T-cell (primary cell): ENCODE data around the gene DIRAS1. TPM values are rescaled to one million over a fixed set of nuclear protein-coding genes. Genes with fewer than 3 reads are reported as not detected.

ENCODE experiments used
- ATAC-seq, 4 experiments: fragments of 200-7000 bp in 3 of 4; fragments of 150-1000 bp in 1 of 4; cut with Tn5 transposase; replicated peaks in 1 of 4; 1 replicate in 3 of 4; 2 replicates in 1 of 4; pipeline ENCODE4 v1.10.0; 2021; ENCODE audit warnings: moderate library complexity in 3 of 4, mild to moderate bottlenecking in 2 of 4, moderate number of reproducible peaks in 1 of 4
- CTCF ChIA-PET, 2 donors: fragments of 300-600 bp; sonication (Branson Sonifier 250); formaldehyde crosslinking; loops; one replicate each; lab custom pipeline; 2022; ENCODE audit warnings: antibody characterized with exemption in 2 of 2; lab: Charles Lee
- POLR2A ChIA-PET, 2 donors: fragments of 300-600 bp; sonication (Branson Sonifier 250); formaldehyde crosslinking; loops; one replicate each; lab custom pipeline; 2022; ENCODE audit warnings: antibody characterized with exemption in 2 of 2; lab: Charles Lee
- DNase-seq, 35 experiments: peaks; one replicate each; pipeline versions ENCODE4 v3.0.0 to v3.0.0-alpha.2; 2013 to 2023
- H3K27ac ChIP-seq: one replicate; pipeline ENCODE4 v1.5.1; 2013; ENCODE audit warnings: low read length
- H3K27me3 ChIP-seq, 2 experiments: replicated peaks in 1 of 2; 1 replicate in 1 of 2; 2 replicates in 1 of 2; pipeline versions ENCODE4 v1.6.1 to v1.7.0; 2013; ENCODE audit warnings: low read length in 1 of 2, mixed read lengths in 1 of 2; ENCODE audit not compliant: control insufficient read depth in 2 of 2, insufficient read depth in 2 of 2; ENCODE audit errors: extremely low read depth in 1 of 2
- H3K36me3 ChIP-seq, 2 donors: 1 replicate in 1 of 2; 2 replicates in 1 of 2; pipeline versions ENCODE4 v1.6.1 to v1.7.0; 2013; ENCODE audit warnings: low read length in 1 of 2; ENCODE audit not compliant: control insufficient read depth in 2 of 2, insufficient read depth in 1 of 2; ENCODE audit errors: extremely low read depth in 1 of 2
- H3K4me1 ChIP-seq, 2 experiments: 1 replicate in 1 of 2; 2 replicates in 1 of 2; pipeline versions ENCODE4 v1.6.1 to v1.7.0; 2013; ENCODE audit warnings: low read length in 2 of 2, mixed read lengths in 1 of 2; ENCODE audit not compliant: insufficient read depth in 2 of 2, control insufficient read depth in 1 of 2; ENCODE audit errors: extremely low read depth in 1 of 2
- H3K4me3 ChIP-seq, 2 donors: 1 replicate in 1 of 2; 2 replicates in 1 of 2; pipeline versions ENCODE4 v1.5.1 to v1.7.0; 2013; ENCODE audit warnings: mild to moderate bottlenecking in 2 of 2, low read length in 1 of 2, moderate library complexity in 1 of 2; ENCODE audit not compliant: control insufficient read depth in 1 of 2; ENCODE audit errors: extremely low read depth in 1 of 2
- H3K9me3 ChIP-seq: 2 replicates; pipeline ENCODE4 v1.7.0; 2013
- H3K27ac Mint-ChIP-seq, 2 donors: one replicate each; pipeline ENCODE4 v1.8.0; 2020 to 2021; ENCODE audit warnings: mild to moderate bottlenecking in 2 of 2, mixed read lengths in 2 of 2
- H3K27me3 Mint-ChIP-seq, 2 donors: one replicate each; pipeline ENCODE4 v1.8.0; 2021 to 2022; ENCODE audit warnings: mixed read lengths in 2 of 2
- H3K36me3 Mint-ChIP-seq: one replicate; pipeline ENCODE4 v1.8.0; 2021; ENCODE audit warnings: mixed read lengths
- H3K4me1 Mint-ChIP-seq, 3 donors: one replicate each; pipeline ENCODE4 v1.8.0; 2020 to 2022; ENCODE audit warnings: mixed read lengths in 3 of 3, mild to moderate bottlenecking in 1 of 3
- H3K4me3 Mint-ChIP-seq, 3 donors: one replicate each; pipeline ENCODE4 v1.8.0; 2020 to 2022; ENCODE audit warnings: mild to moderate bottlenecking in 3 of 3, mixed read lengths in 3 of 3, moderate library complexity in 3 of 3
- H3K9me3 Mint-ChIP-seq, 3 donors: one replicate each; pipeline ENCODE4 v1.8.0; 2020 to 2022; ENCODE audit warnings: mixed read lengths in 3 of 3
- WGBS: methylation state at CpG from one replicate; pipeline ENCODE4 v1.1.5; 2013; ENCODE audit warnings: missing lambda C conversion rate; ENCODE audit not compliant: insufficient coverage; 5-methylcytosine and 5-hydroxymethylcytosine counted together
- total RNA-seq, 35 experiments: library from RNA in 6 of 35; stranded (reverse) in 6 of 35; fragments of 120-200 nt in 1 of 35; gene quantifications; one replicate each; pipeline versions ENCODE4 v1.2.1 to v1.2.4 and lab custom pipeline; 2013 to 2026

The DIRAS1 gene
- total RNA-seq, 5 donors from 2014 or later (not counting 1 experiment from before 2014, with no cell fraction given): 0.53 to 0.70 (median 0.60) TPM

DNA sequence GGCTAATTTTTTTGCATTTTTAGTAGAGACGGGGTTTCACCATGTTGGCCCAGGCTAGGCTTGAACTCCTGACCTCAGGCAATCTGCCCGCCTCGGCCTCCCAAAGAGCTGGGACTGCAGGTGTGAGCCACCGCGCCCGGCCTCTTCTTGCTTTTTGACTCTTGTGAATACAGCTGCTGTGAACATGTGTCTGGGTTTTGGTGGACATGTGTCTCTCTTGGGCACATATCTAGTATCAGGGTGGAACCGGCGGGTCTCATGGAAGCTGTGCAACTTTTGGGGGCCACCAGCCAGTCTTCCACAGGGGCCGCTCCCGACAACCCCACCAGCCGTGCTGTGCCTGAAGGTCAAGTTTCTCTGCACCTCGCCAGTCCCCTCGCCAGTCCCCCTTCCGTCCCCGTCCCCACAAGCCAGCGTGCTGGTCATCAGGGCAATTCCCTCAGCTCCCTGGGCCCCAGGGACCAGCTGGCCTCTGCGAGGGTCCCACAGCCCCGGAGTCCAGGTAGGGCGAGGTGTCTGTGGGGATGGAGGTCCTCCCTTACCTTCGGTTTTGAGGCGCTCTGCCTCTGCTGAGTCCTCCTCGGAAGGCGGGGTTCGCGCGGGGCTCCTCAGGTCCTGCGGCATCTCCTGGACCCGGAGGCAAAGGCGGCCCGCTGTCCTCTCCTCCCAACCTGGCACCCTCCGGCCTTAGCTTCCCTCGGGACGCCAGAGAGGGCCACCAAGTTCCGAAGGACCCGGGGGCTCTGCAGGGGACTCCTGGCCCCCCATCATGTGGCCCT, 45.6 kb upstream of the DIRAS1 start:
- H3K36me3 ChIP-seq: peaks cover 27 to 69% of the 10 kb centered on the region in 2 donors
- 98% methylated on average over 19 of the region's 35 CpGs for WGBS
- no peaks in the 10 kb centered on the region for H3K4me1 Mint-ChIP-seq

GRCh38 chr19:2765376-2765775, 44.2 kb upstream of the DIRAS1 start:
- H3K9me3 Mint-ChIP-seq: no peaks in the 10 kb centered on the region
- H3K27ac ChIP-seq: no peak overlapping the region
- H3K4me3 Mint-ChIP-seq: no peak overlapping the region
- H3K36me3 Mint-ChIP-seq: peaks cover 20% of the 10 kb centered on the region
- H3K27me3 ChIP-seq: no peaks in the 10 kb centered on the region
- CTCF ChIA-PET: no interaction called here
- H3K27me3 Mint-ChIP-seq: no peaks in the 10 kb centered on the region
- H3K4me1 Mint-ChIP-seq: no peaks in the 10 kb centered on the region
- H3K27ac Mint-ChIP-seq: no peak overlapping the region
- ATAC-seq (no peak), DNase-seq (no peak)
- H3K9me3 ChIP-seq: no peaks in the 10 kb centered on the region
- POLR2A ChIA-PET: no interaction called here
- no peak overlapping the region for H3K4me3 ChIP-seq
- WGBS: 100% methylated on average over 8 of the region's 15 CpGs
- peaks cover 0 to 5% of the 10 kb centered on the region in 2 experiments for H3K4me1 ChIP-seq
- peaks cover 25 to 78% of the 10 kb centered on the region in 2 donors for H3K36me3 ChIP-seq

More for the DNA sequence above, 45.6 kb upstream of the DIRAS1 start:
- POLR2A ChIA-PET: no interaction called here
- Histone ChIP-seq H3K9me3 (no peaks in the 10 kb centered on the region), H3K27me3 (no peaks in the 10 kb centered on the region), H3K4me1 (peaks cover 0 to 7% of the 10 kb centered on the region in 2 experiments), H3K27ac (no peak overlapping the region), H3K4me3 (no peak overlapping the region)
- DNase-seq (no peak), ATAC-seq (no peak)
- Mint-ChIP-seq H3K4me3 (no peak overlapping the region), H3K36me3 (peaks cover 12% of the 10 kb centered on the region), H3K9me3 (no peaks in the 10 kb centered on the region), H3K27me3 (no peaks in the 10 kb centered on the region), H3K27ac (no peak overlapping the region)
- CTCF ChIA-PET: no interaction called here

DNA sequence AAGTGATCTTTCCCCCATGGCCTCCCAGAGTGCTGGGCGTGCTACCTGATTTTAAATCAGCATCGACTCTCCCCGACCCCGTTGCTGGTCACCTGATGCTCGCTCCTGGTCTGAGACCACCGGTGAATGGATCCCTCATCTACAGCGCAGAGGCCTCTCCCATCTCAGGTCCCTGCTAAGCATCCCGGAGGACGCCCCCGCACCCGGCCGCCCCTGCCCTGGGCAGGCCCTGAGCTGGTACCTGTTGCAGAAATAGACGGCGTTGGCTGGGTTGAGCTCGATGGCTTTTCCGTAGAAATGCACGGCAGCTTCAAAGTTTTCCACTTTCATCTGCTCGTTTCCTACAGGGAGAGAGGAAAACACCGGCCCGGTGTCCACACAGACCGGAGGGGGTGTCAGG, 43.8 kb upstream of the DIRAS1 start:
- Mint-ChIP-seq H3K36me3 (peaks cover 20% of the 10 kb centered on the region), H3K27ac (no peak overlapping the region), H3K4me3 (no peak overlapping the region), H3K9me3 (no peaks in the 10 kb centered on the region), H3K4me1 (peaks cover 0 to under 1% (median under 1%) of the 10 kb centered on the region in 3 donors), H3K27me3 (no peaks in the 10 kb centered on the region)
- 99% methylated on average over 21 of the region's 21 CpGs for WGBS
- H3K36me3 ChIP-seq: peaks cover 21 to 76% of the 10 kb centered on the region in 2 donors
- ATAC-seq (no peak), DNase-seq (no peak)
- no peaks in the 10 kb centered on the region for H3K27me3 ChIP-seq
- no peak overlapping the region for H3K4me3 ChIP-seq
- CTCF ChIA-PET: no interaction called here
- POLR2A ChIA-PET: no interaction called here
- H3K9me3 ChIP-seq: no peaks in the 10 kb centered on the region
- H3K27ac ChIP-seq: no peak overlapping the region
- H3K4me1 ChIP-seq: peaks cover 0 to under 1% of the 10 kb centered on the region in 2 experiments

DNA sequence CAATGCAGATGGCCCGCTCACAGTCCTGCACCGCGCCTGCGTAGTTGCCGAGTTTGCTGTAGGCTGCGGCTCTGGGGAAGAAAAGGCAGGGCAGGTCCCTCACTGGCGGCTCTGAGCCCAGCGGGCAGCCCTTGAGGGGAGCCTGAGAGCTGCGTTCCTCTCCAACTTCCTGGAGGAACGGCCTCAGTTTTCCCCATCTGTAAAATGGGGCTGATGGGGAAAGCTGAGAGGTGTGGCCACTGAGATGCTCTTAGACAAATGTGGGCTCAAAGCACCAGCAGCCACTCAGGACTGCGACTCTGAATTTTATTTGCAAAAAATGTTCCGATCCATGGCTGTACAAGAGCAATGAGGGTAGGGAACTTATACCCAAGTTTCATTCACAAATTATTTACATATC, 42.5 kb upstream of the DIRAS1 start:
- H3K27me3 ChIP-seq: no peaks in the 10 kb centered on the region
- H3K4me3 ChIP-seq: no peak overlapping the region
- no peak for ATAC-seq
- Mint-ChIP-seq H3K36me3 (peaks cover 28% of the 10 kb centered on the region), H3K27ac (no peak overlapping the region), H3K4me1 (peaks cover 0 to 4% (median 4%) of the 10 kb centered on the region in 3 donors), H3K27me3 (no peaks in the 10 kb centered on the region), H3K4me3 (no peak overlapping the region), H3K9me3 (no peaks in the 10 kb centered on the region)
- CTCF ChIA-PET: no interaction called here
- H3K36me3 ChIP-seq: peaks cover 23 to 76% of the 10 kb centered on the region in 2 donors
- H3K27ac ChIP-seq: no peak overlapping the region
- no peaks in the 10 kb centered on the region for H3K9me3 ChIP-seq
- no peak for DNase-seq
- POLR2A ChIA-PET: no interaction called here
- 98% methylated on average over 8 of the region's 12 CpGs for WGBS
- no peaks in the 10 kb centered on the region for H3K4me1 ChIP-seq

DNA sequence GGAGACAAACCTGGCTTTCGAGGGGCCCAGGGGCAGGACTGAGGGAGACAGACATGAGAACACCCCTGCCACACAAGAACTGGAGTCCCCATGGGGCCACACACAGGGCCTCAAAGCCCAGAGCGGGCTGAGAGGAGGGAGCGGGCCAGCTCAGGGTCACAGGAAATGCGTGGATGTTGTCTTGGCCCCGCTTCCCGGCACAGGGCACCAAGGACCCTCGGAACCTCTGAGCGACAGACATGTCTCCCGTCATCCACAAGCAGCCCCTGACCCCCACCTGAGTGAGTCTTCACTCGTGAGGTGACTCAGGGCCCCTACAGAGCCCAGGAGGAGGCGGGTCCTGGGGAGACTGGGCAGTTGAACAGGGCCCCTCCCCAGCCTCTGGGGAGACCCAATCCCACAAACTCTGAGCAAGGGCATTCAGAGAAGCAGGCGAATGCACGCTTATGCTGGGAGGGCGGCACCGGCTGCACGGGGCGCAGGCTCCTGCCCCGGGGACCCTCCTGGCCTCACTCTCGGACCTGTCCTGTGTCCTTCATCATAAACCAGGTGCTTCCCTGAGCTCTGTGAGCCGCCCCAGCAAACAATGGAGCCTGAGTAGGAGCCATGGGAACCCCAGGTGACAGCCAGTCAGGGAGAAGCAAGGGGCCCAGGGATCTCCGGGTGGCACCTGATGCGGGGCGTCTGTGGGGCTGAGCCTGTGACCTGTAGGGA, 41.8 kb upstream of the DIRAS1 start:
- no peaks in the 10 kb centered on the region for H3K27me3 ChIP-seq
- H3K27ac ChIP-seq: no peak overlapping the region
- no peak overlapping the region for H3K4me3 ChIP-seq
- ATAC-seq: no peak
- Mint-ChIP-seq H3K27ac (no peak overlapping the region), H3K4me3 (no peak overlapping the region), H3K36me3 (peaks cover 31% of the 10 kb centered on the region), H3K4me1 (peaks cover 0 to 4% (median 4%) of the 10 kb centered on the region in 3 donors), H3K9me3 (no peaks in the 10 kb centered on the region), H3K27me3 (no peaks in the 10 kb centered on the region)
- CTCF ChIA-PET: no interaction called here
- H3K4me1 ChIP-seq: no peaks in the 10 kb centered on the region
- 94% methylated on average over 20 of the region's 23 CpGs for WGBS
- H3K9me3 ChIP-seq: no peaks in the 10 kb centered on the region
- POLR2A ChIA-PET: no interaction called here
- H3K36me3 ChIP-seq: peaks cover 23 to 68% of the 10 kb centered on the region in 2 donors
- DNase-seq: no peak

DNA sequence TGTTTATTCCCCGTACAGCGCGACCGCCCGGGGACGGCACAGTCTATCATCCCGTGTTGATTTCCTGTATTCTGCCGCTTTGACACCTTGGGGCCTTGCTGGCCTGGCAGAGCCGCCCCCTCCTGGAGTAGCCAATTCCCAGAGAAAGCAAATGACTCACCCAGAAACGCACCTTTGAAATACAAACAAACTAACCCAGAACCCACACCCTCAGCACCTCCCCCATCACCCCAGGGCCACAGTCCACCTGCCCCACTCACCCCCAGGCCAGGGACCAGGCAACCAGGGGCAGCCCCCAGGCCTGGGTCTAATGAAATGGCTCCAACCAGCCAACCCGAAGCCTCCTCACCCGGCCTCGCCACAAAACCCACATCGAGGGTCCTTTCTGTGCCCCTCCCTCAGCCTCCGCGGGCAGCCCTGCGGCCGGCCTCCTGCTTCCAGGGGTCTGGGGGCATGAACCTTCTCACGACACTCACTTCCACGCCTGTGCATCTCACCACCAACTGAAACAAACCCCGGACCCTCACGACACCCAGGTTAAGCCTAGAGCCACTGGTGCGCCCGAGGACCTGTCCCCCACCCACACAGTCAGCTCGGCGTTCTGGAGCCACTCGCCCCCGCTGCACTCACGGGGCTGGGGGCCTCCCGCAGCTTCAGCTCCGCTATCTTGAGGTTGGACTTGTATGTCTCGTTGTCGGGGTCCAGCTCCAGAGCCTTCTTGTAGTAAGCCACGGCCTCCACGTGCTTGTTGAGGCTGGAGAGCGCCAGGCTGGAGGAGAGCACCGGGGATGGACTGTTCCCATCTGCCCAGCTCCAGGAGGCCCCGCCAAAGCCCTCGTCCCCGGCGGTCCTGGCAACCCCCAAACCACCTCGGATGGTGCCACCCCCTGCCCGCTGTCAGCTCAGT, 41.0 kb upstream of the DIRAS1 start:
- no peak for DNase-seq
- no peak overlapping the region for H3K27ac ChIP-seq
- WGBS: 96% methylated on average over 35 of the region's 43 CpGs
- no peak overlapping the region for H3K4me3 Mint-ChIP-seq
- H3K36me3 ChIP-seq: peaks cover 16 to 68% of the 10 kb centered on the region in 2 donors
- no peaks in the 10 kb centered on the region for H3K4me1 ChIP-seq
- POLR2A ChIA-PET: no interaction called here
- no peaks in the 10 kb centered on the region for H3K9me3 Mint-ChIP-seq
- no peaks in the 10 kb centered on the region for H3K9me3 ChIP-seq
- no peaks in the 10 kb centered on the region for H3K27me3 Mint-ChIP-seq
- no peak overlapping the region for H3K27ac Mint-ChIP-seq
- H3K4me3 ChIP-seq: no peak overlapping the region
- ATAC-seq: no peak
- CTCF ChIA-PET: interaction anchor here in 1 of 2 donors (0.6 kb wide), 1 partner anchor 1768 kb away, joined by 5 read pairs; no protein-coding TSS in a partner anchor
- peaks cover 0 to 4% (median 4%) of the 10 kb centered on the region in 3 donors for H3K4me1 Mint-ChIP-seq
- no peaks in the 10 kb centered on the region for H3K27me3 ChIP-seq
- H3K36me3 Mint-ChIP-seq: peaks cover 31% of the 10 kb centered on the region
